Fibroblast of lung (primary cell): ENCODE results near the gene SCUBE1. TPM values are rescaled to one million over a fixed set of nuclear protein-coding genes. Genes with fewer than 3 reads are reported as not detected.

Experiments
- DNase-seq, 2 donors: peaks; one replicate each; pipeline versions ENCODE4 v3.0.0 to v3.0.0-alpha.2; 2010; ENCODE audit warnings: low read depth in 2 of 2
- H2AFZ ChIP-seq: 2 replicates; pipeline ENCODE4 v1.5.1; 2012; ENCODE audit warnings: low read length, control low read depth, inconsistent platforms
- H3K27ac ChIP-seq: 2 replicates; pipeline ENCODE4 v1.5.1; 2011; ENCODE audit warnings: low read length, control low read depth; ENCODE audit not compliant: insufficient read depth
- H3K27me3 ChIP-seq: 2 replicates; pipeline ENCODE4 v1.5.1; 2011; ENCODE audit warnings: mild to moderate bottlenecking, low read length; ENCODE audit not compliant: control insufficient read depth, insufficient read depth
- H3K36me3 ChIP-seq: 2 replicates; pipeline ENCODE4 v1.5.1; 2011; ENCODE audit warnings: low read length; ENCODE audit not compliant: control insufficient read depth, insufficient read depth
- H3K4me1 ChIP-seq: 2 replicates; pipeline ENCODE4 v1.5.1; 2011; ENCODE audit warnings: low read length; ENCODE audit not compliant: control insufficient read depth, insufficient read depth; ENCODE audit errors: extremely low read depth
- H3K4me2 ChIP-seq: 2 replicates; pipeline ENCODE4 v1.5.1; 2011; ENCODE audit warnings: low read length, control low read depth; ENCODE audit not compliant: insufficient read depth; ENCODE audit errors: extremely low read depth
- H3K4me3 ChIP-seq, 4 experiments: fragments of 200-600 bp in 1 of 4; sonication (generic) in 1 of 4; replicated peaks in 1 of 4; 2 replicates each; pipeline ENCODE4 v1.5.1; 2011 to 2016; ENCODE audit warnings: low read length in 4 of 4, low read depth in 3 of 4, mild to moderate bottlenecking in 3 of 4, control low read depth in 2 of 4, inconsistent platforms in 1 of 4, mixed read lengths in 1 of 4; ENCODE audit not compliant: insufficient read depth in 1 of 4; ENCODE audit errors: control extremely low read depth in 1 of 4
- H3K79me2 ChIP-seq: 2 replicates; pipeline ENCODE4 v1.5.1; 2012; ENCODE audit warnings: mild to moderate bottlenecking, low read length, inconsistent platforms; ENCODE audit not compliant: control insufficient read depth, insufficient read depth
- H3K9ac ChIP-seq: 2 replicates; pipeline ENCODE4 v1.5.1; 2011; ENCODE audit warnings: mild to moderate bottlenecking, low read length, control low read depth; ENCODE audit not compliant: insufficient read depth
- H3K9me3 ChIP-seq: 2 replicates; pipeline ENCODE4 v1.5.1; 2012; ENCODE audit warnings: low read depth, low read length; ENCODE audit not compliant: control insufficient read depth, insufficient read depth
- H4K20me1 ChIP-seq: 2 replicates; pipeline ENCODE4 v1.5.1; 2011; ENCODE audit warnings: low read length; ENCODE audit not compliant: control insufficient read depth, insufficient read depth; ENCODE audit errors: extremely low read depth
- EZH2 ChIP-seq: IDR thresholded peaks from 2 replicates; pipeline ENCODE4 v1.5.1; 2012; ENCODE audit warnings: low read length, control low read depth, mild to moderate bottlenecking; ENCODE audit errors: missing control alignments
- polyA plus RNA-seq, 2 donors: library from polyadenylated mRNA; depleted of rRNA in 1 of 2; stranded (reverse) in 1 of 2; unstranded in 1 of 2; fragments of >200 nt; gene quantifications; 2 replicates each; pipeline ENCODE4 v1.2.1, GENCODE V29; 2011 to 2012; ENCODE audit warnings: missing spikeins in 1 of 2
- total RNA-seq: library from RNA; depleted of rRNA; stranded (reverse); fragments of >200 nt; gene quantifications from 2 replicates; pipeline ENCODE4 v1.2.1, GENCODE V29; 2014
- TF ChIP-seq, protein P1 (sequence below), 2 donors: IDR thresholded peaks in 1 of 2; conservative IDR thresholded peaks in 1 of 2; 1 replicate in 1 of 2; 2 replicates in 1 of 2; pipeline ENCODE4 v1.5.1; 2011 to 2012; ENCODE audit warnings: low read length in 2 of 2, control low read depth in 1 of 2, inconsistent platforms in 1 of 2, low read depth in 1 of 2, mild to moderate bottlenecking in 1 of 2

Gene SCUBE1
- total and polyA plus RNA-seq, 2 donors (not counting 1 experiment from before 2014, with no cell fraction given), result 0.17 TPM; not detected in 1

DNA sequence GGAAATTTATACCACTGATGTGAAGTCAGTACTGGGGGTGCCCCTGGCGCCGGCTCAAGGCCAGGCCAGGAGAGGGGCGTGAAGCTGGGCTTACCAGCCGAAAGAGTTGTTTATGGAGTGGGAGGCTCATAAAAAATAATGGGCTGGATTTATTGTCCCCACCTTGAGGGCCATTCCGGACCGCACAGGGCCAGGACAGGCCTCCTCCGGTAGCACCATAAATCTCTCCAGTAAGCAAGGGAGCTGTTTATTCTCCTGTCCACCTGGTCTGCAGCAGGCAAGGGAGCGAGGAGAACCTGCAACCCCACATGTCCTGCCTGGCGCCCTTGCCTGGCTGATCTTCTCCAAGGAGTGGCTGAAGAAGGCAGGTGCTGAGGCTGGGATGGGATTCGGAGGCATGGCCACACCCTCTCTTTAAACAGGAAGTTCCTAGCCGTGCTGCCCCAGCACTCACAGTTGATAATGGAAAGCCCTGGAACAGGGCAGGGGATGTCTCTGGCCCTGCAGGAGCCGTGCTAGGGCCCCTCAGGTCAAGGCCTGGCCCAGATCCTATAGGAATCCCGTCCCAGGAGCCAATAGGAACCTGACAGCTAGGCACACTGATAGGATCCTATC is 65.1 kb downstream of the SCUBE1 start:
- no peak overlapping the region for H3K9ac ChIP-seq
- no peak overlapping the region for H3K4me2 ChIP-seq
- no peak overlapping the region for H3K27ac ChIP-seq
- TF ChIP-seq, protein P1, sequence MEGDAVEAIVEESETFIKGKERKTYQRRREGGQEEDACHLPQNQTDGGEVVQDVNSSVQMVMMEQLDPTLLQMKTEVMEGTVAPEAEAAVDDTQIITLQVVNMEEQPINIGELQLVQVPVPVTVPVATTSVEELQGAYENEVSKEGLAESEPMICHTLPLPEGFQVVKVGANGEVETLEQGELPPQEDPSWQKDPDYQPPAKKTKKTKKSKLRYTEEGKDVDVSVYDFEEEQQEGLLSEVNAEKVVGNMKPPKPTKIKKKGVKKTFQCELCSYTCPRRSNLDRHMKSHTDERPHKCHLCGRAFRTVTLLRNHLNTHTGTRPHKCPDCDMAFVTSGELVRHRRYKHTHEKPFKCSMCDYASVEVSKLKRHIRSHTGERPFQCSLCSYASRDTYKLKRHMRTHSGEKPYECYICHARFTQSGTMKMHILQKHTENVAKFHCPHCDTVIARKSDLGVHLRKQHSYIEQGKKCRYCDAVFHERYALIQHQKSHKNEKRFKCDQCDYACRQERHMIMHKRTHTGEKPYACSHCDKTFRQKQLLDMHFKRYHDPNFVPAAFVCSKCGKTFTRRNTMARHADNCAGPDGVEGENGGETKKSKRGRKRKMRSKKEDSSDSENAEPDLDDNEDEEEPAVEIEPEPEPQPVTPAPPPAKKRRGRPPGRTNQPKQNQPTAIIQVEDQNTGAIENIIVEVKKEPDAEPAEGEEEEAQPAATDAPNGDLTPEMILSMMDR (conservative IDR thresholded peaks at IDR 0.05 in 1 of 2, IDR thresholded peaks at IDR 0.05 in 1 of 2; ENCODE audit: low read depth in 1 of 2, low read length in 2 of 2), result no peak
- TF ChIP-seq EZH2, result no peak
- no peaks in the 10 kb centered on the region for H3K4me1 ChIP-seq
- H3K27me3 ChIP-seq, result no peaks in the 10 kb centered on the region
- H3K9me3 ChIP-seq, result no peaks in the 10 kb centered on the region
- H4K20me1 ChIP-seq, result no peaks in the 10 kb centered on the region
- no peaks in the 10 kb centered on the region for H3K36me3 ChIP-seq
- DNase-seq, result no peak
- no peak overlapping the region for H3K4me3 ChIP-seq
- no peaks in the 10 kb centered on the region for H3K79me2 ChIP-seq
- H2AFZ ChIP-seq, result no peak overlapping the region

DNA sequence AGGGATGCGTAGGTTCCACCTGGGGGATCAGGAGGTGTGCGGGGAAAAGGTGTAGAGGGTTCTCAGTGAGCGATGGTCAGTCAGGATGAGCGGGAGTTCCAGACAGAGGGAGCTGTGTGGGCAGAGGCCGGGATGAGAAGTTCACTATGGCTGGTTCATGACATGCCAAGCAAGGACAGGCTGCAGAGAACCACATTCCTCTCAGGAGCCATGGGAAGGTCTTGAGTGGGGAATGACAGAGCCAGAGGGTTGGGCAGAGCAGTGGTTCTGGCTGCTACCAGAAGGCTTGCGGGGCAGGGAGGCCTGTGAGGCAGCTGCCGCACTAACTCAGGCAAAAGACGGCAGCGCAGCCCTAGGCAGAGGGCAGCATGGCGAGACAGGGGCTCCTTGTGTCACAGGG is 66.1 kb downstream of the SCUBE1 start:
- no peak for TF ChIP-seq EZH2
- TF ChIP-seq, protein P1 (conservative IDR thresholded peaks at IDR 0.05 in 1 of 2, IDR thresholded peaks at IDR 0.05 in 1 of 2; ENCODE audit: low read depth in 1 of 2, low read length in 2 of 2), result no peak
- H3K36me3 ChIP-seq, result no peaks in the 10 kb centered on the region

DNA sequence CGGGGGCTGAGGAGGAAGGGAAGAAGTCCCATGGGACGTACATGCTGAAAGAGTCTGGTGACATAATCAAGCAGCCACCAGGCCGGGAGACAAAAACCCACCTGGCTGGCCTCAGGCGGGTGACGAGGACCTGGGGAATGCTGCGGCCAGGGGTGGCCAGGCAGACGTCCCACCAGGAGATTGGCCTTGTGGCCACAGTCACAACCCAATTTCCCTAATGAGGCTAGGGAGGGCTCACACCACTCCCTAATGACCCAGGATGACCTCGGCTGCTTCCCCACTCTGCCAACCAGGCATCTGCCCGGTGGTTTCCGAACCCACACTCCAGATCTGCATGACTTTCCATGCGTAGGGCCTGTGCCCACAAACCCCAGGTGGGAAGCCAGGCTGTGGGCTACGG is 66.9 kb downstream of the SCUBE1 start:
- no peak for TF ChIP-seq EZH2
- TF ChIP-seq, protein P1 (conservative IDR thresholded peaks at IDR 0.05 in 1 of 2, IDR thresholded peaks at IDR 0.05 in 1 of 2; ENCODE audit: low read depth in 1 of 2, low read length in 2 of 2), result no peak
- no peak overlapping the region for H2AFZ ChIP-seq
- H3K4me1 ChIP-seq, result peaks cover 2% of the 10 kb centered on the region
- H3K79me2 ChIP-seq, result no peaks in the 10 kb centered on the region
- H3K27ac ChIP-seq, result no peak overlapping the region
- no peaks in the 10 kb centered on the region for H3K36me3 ChIP-seq
- no peak overlapping the region for H3K4me3 ChIP-seq
- no peak overlapping the region for H3K4me2 ChIP-seq
- no peaks in the 10 kb centered on the region for H4K20me1 ChIP-seq
- no peaks in the 10 kb centered on the region for H3K9me3 ChIP-seq
- no peak overlapping the region for H3K9ac ChIP-seq
- no peaks in the 10 kb centered on the region for H3K27me3 ChIP-seq
- no peak for DNase-seq

More for the DNA sequence above, 66.1 kb downstream of the SCUBE1 start:
- Histone ChIP-seq H3K4me1 (peaks cover 2% of the 10 kb centered on the region), H3K79me2 (no peaks in the 10 kb centered on the region), H4K20me1 (no peaks in the 10 kb centered on the region), H3K4me2 (no peak overlapping the region), H3K4me3 (no peak overlapping the region), H3K9ac (no peak overlapping the region), H2AFZ (no peak overlapping the region), H3K27ac (no peak overlapping the region), H3K27me3 (no peaks in the 10 kb centered on the region), H3K9me3 (no peaks in the 10 kb centered on the region)
- no peak for DNase-seq
